Measurements from ENCODE around the gene MTA3.

GRCh38 chr2:42675815-42676214, 107.4 kb downstream of the MTA3 start:
- TF ChIP-seq CTCF (IDR thresholded peaks at IDR 0.05; ENCODE audit: low read depth, low read length) = no peak
- TF ChIP-seq EZH2phosphoT487 (IDR thresholded peaks at IDR 0.05; ENCODE audit: low read depth) = no peak
